Suprapubic skin (tissue), 4 donors: Measurements from ENCODE around the gene BCAS4. TPM values are rescaled to one million over a fixed set of nuclear protein-coding genes. Genes with fewer than 3 reads are reported as not detected.

ENCODE experiments used
- DNase-seq, 2 donors: peaks; one replicate each; pipeline ENCODE4 v3.0.0-alpha.2; 2019; ENCODE audit warnings: low spot score in 2 of 2
- H3K27ac ChIP-seq: fragments of 200-600 bp; sonication (generic); one replicate; pipeline ENCODE4 v1.5.1; 2019
- H3K27me3 ChIP-seq: fragments of 200-600 bp; sonication (generic); one replicate; pipeline ENCODE4 v1.5.1; 2019
- H3K36me3 ChIP-seq: fragments of 200-600 bp; sonication (generic); one replicate; pipeline ENCODE4 v1.5.1; 2019
- H3K4me1 ChIP-seq: fragments of 200-600 bp; sonication (generic); one replicate; pipeline ENCODE4 v1.5.1; 2019
- H3K4me3 ChIP-seq: fragments of 200-600 bp; sonication (generic); one replicate; pipeline ENCODE4 v1.5.1; 2019; ENCODE audit warnings: mild to moderate bottlenecking
- H3K9me3 ChIP-seq: fragments of 200-600 bp; sonication (generic); one replicate; pipeline ENCODE4 v1.5.1; 2019
- CTCF ChIP-seq, 2 donors: fragments of 200-600 bp in 1 of 2; fragments of 450-650 bp in 1 of 2; sonication (generic) in 1 of 2; IDR thresholded peaks; one replicate each; pipeline ENCODE4 v1.5.1; 2016 to 2019; ENCODE audit warnings: antibody characterized with exemption in 2 of 2, mild to moderate bottlenecking in 1 of 2, moderate library complexity in 1 of 2
- EP300 ChIP-seq: sonication (generic); formaldehyde crosslinking; IDR thresholded peaks from one replicate; pipeline ENCODE4 v1.6.1; 2017; ENCODE audit warnings: antibody characterized with exemption
- POLR2A ChIP-seq, 2 donors: fragments of 450-650 bp; IDR thresholded peaks; one replicate each; pipeline ENCODE4 v1.6.1; 2017; ENCODE audit warnings: antibody characterized with exemption in 2 of 2, mild to moderate bottlenecking in 2 of 2, moderate library complexity in 2 of 2
- POLR2AphosphoS5 ChIP-seq, 3 donors: sonication (generic); formaldehyde crosslinking; IDR thresholded peaks; one replicate each; pipeline ENCODE4 v1.6.1; 2017; ENCODE audit warnings: antibody characterized with exemption in 3 of 3
- WGBS: methylation state at CpG from one replicate; pipeline ENCODE4 v1.1.5; 2018; 5-methylcytosine and 5-hydroxymethylcytosine counted together
- total RNA-seq, 4 donors: library from RNA; depleted of rRNA; stranded (reverse); fragments of >200 nt; gene quantifications; one replicate each; pipeline ENCODE4 v1.1.0, GENCODE V29; 2016

BCAS4 gene
- total RNA-seq, 4 donors from 2014 or later, result 0.91 to 2.6 (median 1.2) TPM

- Histone ChIP-seq H3K9me3 (no peaks in the 10 kb centered on the region), H3K4me3 (no peak overlapping the region), H3K27me3 (no peaks in the 10 kb centered on the region), H3K36me3 (no peaks in the 10 kb centered on the region), H3K4me1 (peaks cover 80% of the 10 kb centered on the region), H3K27ac (peak overlapping the region; percentile 4)
- WGBS, result 36% methylated on average over 3 of the region's 3 CpGs
- TF ChIP-seq CTCF (IDR thresholded peaks at IDR 0.05), result no peak
- TF ChIP-seq EP300, result no peak
- DNase-seq, result no peak
These were observed 120.6 kb downstream of the BCAS4 start for GRCh38 chr20:50915424-50915823.

- no peak for DNase-seq
- TF ChIP-seq POLR2A (IDR thresholded peaks at IDR 0.05), result no peak
- TF ChIP-seq CTCF (IDR thresholded peaks at IDR 0.05), result no peak
- TF ChIP-seq POLR2AphosphoS5 (IDR thresholded peaks at IDR 0.05), result no peak
- TF ChIP-seq EP300, result no peak
- H3K27me3 ChIP-seq, result no peaks in the 10 kb centered on the region
- no peak overlapping the region for H3K27ac ChIP-seq
- 31% methylated on average over 5 of the region's 5 CpGs for WGBS
- no peak overlapping the region for H3K4me3 ChIP-seq
- H3K9me3 ChIP-seq, result no peaks in the 10 kb centered on the region
- H3K4me1 ChIP-seq, result peaks cover 78% of the 10 kb centered on the region
- H3K36me3 ChIP-seq, result no peaks in the 10 kb centered on the region
These were observed 121.4 kb downstream of the BCAS4 start for GRCh38 chr20:50916257-50916656.

- Histone ChIP-seq H3K4me1 (peaks cover 81% of the 10 kb centered on the region), H3K27me3 (no peaks in the 10 kb centered on the region), H3K27ac (no peak overlapping the region), H3K36me3 (no peaks in the 10 kb centered on the region), H3K4me3 (no peak overlapping the region), H3K9me3 (no peaks in the 10 kb centered on the region)
- WGBS, result 76% methylated on average over 3 of the region's 3 CpGs
- TF ChIP-seq CTCF (IDR thresholded peaks at IDR 0.05) (no peak), POLR2A (IDR thresholded peaks at IDR 0.05) (no peak), POLR2AphosphoS5 (IDR thresholded peaks at IDR 0.05) (no peak), EP300 (no peak)
- DNase-seq, result no peak
These were observed 122.1 kb downstream of the BCAS4 start for GRCh38 chr20:50916934-50917333.

- peaks cover 87% of the 10 kb centered on the region for H3K4me1 ChIP-seq
- no peaks in the 10 kb centered on the region for H3K36me3 ChIP-seq
- no peak overlapping the region for H3K4me3 ChIP-seq
- no peak overlapping the region for H3K27ac ChIP-seq
- no peaks in the 10 kb centered on the region for H3K27me3 ChIP-seq
- TF ChIP-seq CTCF (IDR thresholded peaks at IDR 0.05), result no peak
- no peak for TF ChIP-seq POLR2AphosphoS5 (IDR thresholded peaks at IDR 0.05)
- TF ChIP-seq POLR2A (IDR thresholded peaks at IDR 0.05), result no peak
- no peak for TF ChIP-seq EP300
- H3K9me3 ChIP-seq, result no peaks in the 10 kb centered on the region
- DNase-seq, result no peak
- WGBS, result 43% methylated on average over 3 of the region's 3 CpGs
These were observed 123.5 kb downstream of the BCAS4 start for GRCh38 chr20:50918403-50918802.

- peaks cover 85% of the 10 kb centered on the region for H3K4me1 ChIP-seq
- TF ChIP-seq EP300, result no peak
- TF ChIP-seq CTCF (IDR thresholded peaks at IDR 0.05), result no peak
- TF ChIP-seq POLR2A (IDR thresholded peaks at IDR 0.05), result no peak
- no peak for TF ChIP-seq POLR2AphosphoS5 (IDR thresholded peaks at IDR 0.05)
These were observed 124.7 kb downstream of the BCAS4 start for GRCh38 chr20:50919567-50919966.

More at GRCh38 chr20:50919567-50919966, 124.7 kb downstream of the BCAS4 start:
- Histone ChIP-seq H3K36me3 (no peaks in the 10 kb centered on the region), H3K27ac (no peak overlapping the region), H3K27me3 (no peaks in the 10 kb centered on the region), H3K4me3 (no peak overlapping the region), H3K9me3 (no peaks in the 10 kb centered on the region)
- 65% methylated on average over 6 of the region's 6 CpGs for WGBS
- no peak for DNase-seq
